ENCODE measurements around the gene XPNPEP1.

DNA sequence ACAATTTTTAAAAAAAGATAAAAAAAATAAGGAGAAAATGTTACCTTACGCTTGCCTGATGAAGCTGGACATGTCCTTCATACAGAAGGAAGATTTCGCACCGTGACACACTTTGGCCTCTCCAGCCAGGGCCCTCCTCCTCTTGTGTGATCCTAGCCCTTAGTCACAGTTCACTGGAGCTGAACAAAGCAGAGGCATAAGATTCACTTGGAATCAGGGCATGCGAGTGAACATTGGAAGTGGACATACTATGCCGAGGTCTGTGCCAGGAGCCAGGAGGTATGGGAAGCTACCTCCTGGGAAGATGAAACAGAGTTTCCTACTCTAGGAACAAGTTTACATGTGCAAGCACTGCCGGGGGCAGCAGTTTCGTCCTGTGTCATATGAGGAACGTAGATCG, 91.5 kb downstream of the XPNPEP1 start:
- no peak for TF ChIP-seq GATA2 (IDR thresholded peaks at IDR 0.05; ENCODE audit: low read depth, low read length)
- TF ChIP-seq GATA3 (IDR thresholded peaks at IDR 0.05; ENCODE audit: low read depth, low read length) = no peak
